ENCODE results near the gene PAMR1. TPM values are rescaled to one million over a fixed set of nuclear protein-coding genes. Genes with fewer than 3 reads are reported as not detected.

The PAMR1 gene
- total and polyA plus RNA-seq, 2 of the 8 experiments (the other 6 are each of a cell fraction or from before 2014, with no cell fraction given) = 3.0 to 6.9 TPM

DNA sequence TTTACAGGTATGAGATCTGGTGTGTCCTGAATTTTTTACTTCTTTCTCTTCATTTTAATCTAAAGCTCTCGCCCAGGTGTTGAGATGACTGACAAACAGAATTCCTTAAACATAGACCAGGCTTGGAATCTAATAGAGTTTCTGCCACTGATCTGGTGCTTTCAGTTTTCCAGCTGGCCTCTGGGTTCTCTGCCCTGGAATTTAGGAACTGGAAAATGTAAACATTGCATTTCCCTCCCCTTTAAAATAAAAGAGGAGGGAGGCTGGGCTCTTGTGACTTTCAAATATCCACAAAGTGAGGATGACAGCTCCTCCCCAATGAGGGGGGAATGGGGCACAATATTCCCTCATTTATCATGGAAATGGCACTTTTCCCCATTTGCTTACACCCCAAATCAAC is 5.0 kb downstream of the PAMR1 start:
- Histone ChIP-seq H2BK12ac (ENCODE audit: low read depth, low read length) (no peak overlapping the region), H3K23ac (ENCODE audit: insufficient read length) (no peak overlapping the region), H4K8ac (ENCODE audit: extremely low read depth, insufficient read depth, low read length) (no peak overlapping the region), H3K4ac (replicated peaks; ENCODE audit: insufficient read length, low read depth, low read length) (no peak overlapping the region), H4K20me1 (replicated peaks in 1 of 2; ENCODE audit: control insufficient read depth in 1 of 2, insufficient read depth in 2 of 2, low read length in 2 of 2) (no peaks in the 10 kb centered on the region), H4K91ac (replicated peaks; ENCODE audit: insufficient read length, low read length) (no peak overlapping the region), H4K5ac (ENCODE audit: insufficient read length, low read depth, low read length) (no peak overlapping the region), H2BK120ac (replicated peaks; ENCODE audit: low read depth, low read length) (no peak overlapping the region), H3K79me2 (ENCODE audit: control insufficient read depth in 1 of 2, insufficient read depth in 2 of 2, low read length in 2 of 2) (peaks cover 0 to 2% of the 10 kb centered on the region in 2 experiments; a peak in 1 of 4 replicates), H3K56ac (replicated peaks; ENCODE audit: insufficient read length, low read depth, low read length) (no peak overlapping the region), H3K14ac (ENCODE audit: insufficient read length) (no peak overlapping the region), H3K27me3 (replicated peaks in 1 of 4; ENCODE audit: control insufficient read depth in 3 of 4, extremely low read depth in 1 of 4, insufficient read depth in 3 of 4, low read length in 3 of 4) (peaks cover 1 to 9% (median 4%) of the 10 kb centered on the region in 4 experiments; a peak in 4 of 7 replicates), H3K36me3 (ENCODE audit: control insufficient read depth in 2 of 4, insufficient read depth in 4 of 4, low read length in 3 of 4) (no peaks in the 10 kb centered on the region), H3K79me1 (ENCODE audit: low read depth, low read length) (no peaks in the 10 kb centered on the region), H2BK20ac (ENCODE audit: low read length) (no peak overlapping the region), H3K9ac (replicated peaks in 1 of 4; ENCODE audit: extremely low read depth in 1 of 4, low read depth in 3 of 4, low read length in 3 of 4) (no peak overlapping the region), H3K18ac (ENCODE audit: extremely low read depth, low read length) (no peak overlapping the region), H3K9me3 (ENCODE audit: insufficient read depth in 2 of 2, low read depth in 1 of 2, low read length in 1 of 2) (no peaks in the 10 kb centered on the region), H3K23me2 (ENCODE audit: low read depth, low read length) (peaks cover 3% of the 10 kb centered on the region; the same call in 1 of the 2 replicates), H3K4me1 (replicated peaks in 1 of 4; ENCODE audit: control insufficient read depth in 3 of 4, insufficient read depth in 4 of 4, low read length in 3 of 4) (peaks cover 0 to 4% (median 3%) of the 10 kb centered on the region in 4 experiments; a peak in 2 of 7 replicates), H3K27ac (ENCODE audit: low read depth, low read length) (no peak overlapping the region), H2AFZ (ENCODE audit: low read length) (no peak overlapping the region), H3K4me2 (ENCODE audit: insufficient read depth in 1 of 2, low read depth in 2 of 2, low read length in 2 of 2) (no peak overlapping the region), H2BK15ac (ENCODE audit: low read length) (no peak overlapping the region), H2BK5ac (ENCODE audit: low read depth, low read length) (no peak overlapping the region), H3K4me3 (ENCODE audit: extremely low read depth in 1 of 4, insufficient read depth in 2 of 4, low read depth in 3 of 4, low read length in 4 of 4) (no peak overlapping the region), H2AK5ac (ENCODE audit: low read depth, low read length) (no peak overlapping the region)
- FAIRE-seq = no peak
- ChIA-PET CTCF (ENCODE audit: partially characterized antibody) (interaction anchor here (0.9 kb wide), 1 partner anchor 313 kb away, joined by 3 read pairs; no protein-coding TSS in a partner anchor), POLR2A (ENCODE audit: partially characterized antibody) (no interaction called here)
- no peak for DNase-seq (ENCODE audit: low read depth in 1 of 2, low spot score in 2 of 2)
- WGBS, 2 experiments (ENCODE audit: extremely low coverage in 1 of 2, insufficient coverage in 1 of 2, insufficient read length in 1 of 2, insufficient replicate concordance in 2 of 2, low coverage in 1 of 2, low lambda C conversion rate in 2 of 2, missing lambda C conversion rate in 1 of 2) = 83% methylated on average over 1 of the region's 1 CpG; no CpG with 5 or more reads in 1 of the 2 experiments
- TF ChIP-seq RNF2 (IDR thresholded peaks at IDR 0.05; ENCODE audit: borderline replicate concordance, low read depth, low read length, missing control alignments, poor library complexity, severe bottlenecking) = no peak
- TF ChIP-seq, protein P1, sequence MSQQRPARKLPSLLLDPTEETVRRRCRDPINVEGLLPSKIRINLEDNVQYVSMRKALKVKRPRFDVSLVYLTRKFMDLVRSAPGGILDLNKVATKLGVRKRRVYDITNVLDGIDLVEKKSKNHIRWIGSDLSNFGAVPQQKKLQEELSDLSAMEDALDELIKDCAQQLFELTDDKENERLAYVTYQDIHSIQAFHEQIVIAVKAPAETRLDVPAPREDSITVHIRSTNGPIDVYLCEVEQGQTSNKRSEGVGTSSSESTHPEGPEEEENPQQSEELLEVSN (IDR thresholded peaks at IDR 0.05) = no peak
- TF ChIP-seq SP2 (IDR thresholded peaks at IDR 0.05; ENCODE audit: low read length) = no peak
- TF ChIP-seq FOSL1 (IDR thresholded peaks at IDR 0.05; ENCODE audit: insufficient read depth, low read depth, low read length) = no peak
- TF ChIP-seq BRCA1 (IDR thresholded peaks at IDR 0.05; ENCODE audit: low read depth, low read length) = no peak
- no peak for TF ChIP-seq SP1 (IDR thresholded peaks at IDR 0.05; ENCODE audit: low read depth, low read length)
- TF ChIP-seq KDM5A (IDR thresholded peaks at IDR 0.05; ENCODE audit: low read length) = no peak
- no peak for TF ChIP-seq TAF1 (IDR thresholded peaks at IDR 0.05; ENCODE audit: low read depth, low read length)
- no peak for TF ChIP-seq EGR1 (IDR thresholded peaks at IDR 0.05; ENCODE audit: borderline replicate concordance, low read depth, low read length)
- TF ChIP-seq GTF2F1 (IDR thresholded peaks at IDR 0.05; ENCODE audit: borderline replicate concordance, low read depth, low read length) = no peak
- TF ChIP-seq SUZ12 (IDR thresholded peaks at IDR 0.05; ENCODE audit: low read length) = no peak
- no peak for TF ChIP-seq CBX5 (IDR thresholded peaks at IDR 0.05; ENCODE audit: low read depth, low read length)
- no peak for TF ChIP-seq POLR2A (IDR thresholded peaks at IDR 0.05; ENCODE audit: control extremely low read depth in 1 of 2, low read depth in 2 of 2, low read length in 2 of 2)
- TF ChIP-seq TAF7 (optimal IDR thresholded peaks at IDR 0.05; ENCODE audit: borderline replicate concordance, low read depth, low read length) = no peak
- TF ChIP-seq HDAC6 (IDR thresholded peaks at IDR 0.05; ENCODE audit: low read depth, low read length) = no peak

Measured in H1 (cell line).